Measurements from ENCODE around the gene OR2AT4. TPM values are rescaled to one million over a fixed set of nuclear protein-coding genes. Genes with fewer than 3 reads are reported as not detected.

Gene OR2AT4
- total RNA-seq, 1 donor from 2014 or later: not detected

DNA sequence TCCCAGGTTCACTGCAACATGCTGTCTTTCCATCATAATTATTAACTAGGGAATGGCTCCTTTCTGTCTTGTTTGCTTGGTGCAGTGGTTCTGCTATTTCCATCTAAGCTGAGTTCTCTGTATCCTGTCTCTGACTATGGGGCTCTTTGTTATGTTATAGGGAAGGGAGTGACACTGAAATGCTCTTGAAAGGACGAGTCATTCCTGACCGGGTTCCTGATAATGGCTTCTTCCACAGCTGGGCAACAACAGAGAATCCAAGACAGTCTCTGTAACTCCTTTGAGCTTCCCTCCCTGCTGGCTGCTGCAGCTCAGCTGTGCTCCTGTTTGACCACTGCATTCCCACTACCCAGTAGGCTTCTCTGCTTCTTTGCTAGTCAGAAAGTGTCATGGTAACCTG is 24.1 kb downstream of the OR2AT4 start:
- intact Hi-C loops (cut with micrococcal nuclease): no loop called here
- H3K9me3 ChIP-seq (replicated peaks): no peaks in the 10 kb centered on the region
- H3K4me1 ChIP-seq: no peaks in the 10 kb centered on the region
- H3K4me3 ChIP-seq: no peak overlapping the region
- peaks cover 66% of the 10 kb centered on the region for H3K27me3 ChIP-seq (ENCODE audit: low read depth)
- H3K36me3 ChIP-seq: no peaks in the 10 kb centered on the region
- no peak overlapping the region for H3K27ac ChIP-seq (replicated peaks)
- TF ChIP-seq, protein P1, sequence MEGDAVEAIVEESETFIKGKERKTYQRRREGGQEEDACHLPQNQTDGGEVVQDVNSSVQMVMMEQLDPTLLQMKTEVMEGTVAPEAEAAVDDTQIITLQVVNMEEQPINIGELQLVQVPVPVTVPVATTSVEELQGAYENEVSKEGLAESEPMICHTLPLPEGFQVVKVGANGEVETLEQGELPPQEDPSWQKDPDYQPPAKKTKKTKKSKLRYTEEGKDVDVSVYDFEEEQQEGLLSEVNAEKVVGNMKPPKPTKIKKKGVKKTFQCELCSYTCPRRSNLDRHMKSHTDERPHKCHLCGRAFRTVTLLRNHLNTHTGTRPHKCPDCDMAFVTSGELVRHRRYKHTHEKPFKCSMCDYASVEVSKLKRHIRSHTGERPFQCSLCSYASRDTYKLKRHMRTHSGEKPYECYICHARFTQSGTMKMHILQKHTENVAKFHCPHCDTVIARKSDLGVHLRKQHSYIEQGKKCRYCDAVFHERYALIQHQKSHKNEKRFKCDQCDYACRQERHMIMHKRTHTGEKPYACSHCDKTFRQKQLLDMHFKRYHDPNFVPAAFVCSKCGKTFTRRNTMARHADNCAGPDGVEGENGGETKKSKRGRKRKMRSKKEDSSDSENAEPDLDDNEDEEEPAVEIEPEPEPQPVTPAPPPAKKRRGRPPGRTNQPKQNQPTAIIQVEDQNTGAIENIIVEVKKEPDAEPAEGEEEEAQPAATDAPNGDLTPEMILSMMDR (IDR thresholded peaks at IDR 0.05; ENCODE audit: borderline replicate concordance): no peak
- DNase-seq: no peak

GRCh38 chr11:75069473-75069872 is 27.2 kb downstream of the OR2AT4 start:
- TF ChIP-seq, protein P1 (IDR thresholded peaks at IDR 0.05; ENCODE audit: borderline replicate concordance): no peak
- Histone ChIP-seq H3K36me3 (no peaks in the 10 kb centered on the region), H3K4me3 (no peak overlapping the region), H3K9me3 (replicated peaks) (no peaks in the 10 kb centered on the region), H3K27me3 (ENCODE audit: low read depth) (peaks cover 68% of the 10 kb centered on the region), H3K27ac (replicated peaks) (no peak overlapping the region), H3K4me1 (no peaks in the 10 kb centered on the region)
- no peak for DNase-seq
- intact Hi-C loops (cut with micrococcal nuclease): no loop called here

DNA sequence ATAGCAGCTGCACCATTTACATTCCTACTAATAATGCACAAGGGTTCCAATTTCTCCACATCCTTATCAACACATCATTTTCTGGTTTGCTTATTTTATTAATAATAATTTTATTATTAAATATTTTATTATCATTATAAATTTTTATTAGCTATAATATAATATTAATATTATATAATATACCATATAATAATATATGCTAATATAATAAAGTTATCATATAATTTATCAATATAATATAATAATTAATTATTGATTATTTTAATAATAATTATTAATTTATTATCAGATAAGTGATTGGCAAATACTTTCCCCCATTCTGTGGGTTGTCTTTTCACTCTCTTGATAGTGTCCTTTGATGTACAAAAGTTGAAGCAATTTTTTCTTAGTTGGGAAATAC is 27.7 kb downstream of the OR2AT4 start:
- H3K27ac ChIP-seq (replicated peaks): no peak overlapping the region
- no peaks in the 10 kb centered on the region for H3K4me1 ChIP-seq
- TF ChIP-seq, protein P1 (IDR thresholded peaks at IDR 0.05; ENCODE audit: borderline replicate concordance): no peak
- DNase-seq: no peak
- H3K27me3 ChIP-seq (ENCODE audit: low read depth): peaks cover 66% of the 10 kb centered on the region
- intact Hi-C loops (cut with micrococcal nuclease): no loop called here
- H3K36me3 ChIP-seq: no peaks in the 10 kb centered on the region
- no peak overlapping the region for H3K4me3 ChIP-seq
- no peaks in the 10 kb centered on the region for H3K9me3 ChIP-seq (replicated peaks)

GRCh38 chr11:75068559-75068958 is 28.1 kb downstream of the OR2AT4 start:
- no peak overlapping the region for H3K27ac ChIP-seq (replicated peaks)
- DNase-seq: no peak
- no peaks in the 10 kb centered on the region for H3K9me3 ChIP-seq (replicated peaks)
- H3K36me3 ChIP-seq: no peaks in the 10 kb centered on the region
- TF ChIP-seq, protein P1 (IDR thresholded peaks at IDR 0.05; ENCODE audit: borderline replicate concordance): no peak
- H3K4me1 ChIP-seq: no peaks in the 10 kb centered on the region
- no peak overlapping the region for H3K4me3 ChIP-seq
- intact Hi-C loops (cut with micrococcal nuclease): no loop called here
- peaks cover 61% of the 10 kb centered on the region for H3K27me3 ChIP-seq (ENCODE audit: low read depth)

DNA sequence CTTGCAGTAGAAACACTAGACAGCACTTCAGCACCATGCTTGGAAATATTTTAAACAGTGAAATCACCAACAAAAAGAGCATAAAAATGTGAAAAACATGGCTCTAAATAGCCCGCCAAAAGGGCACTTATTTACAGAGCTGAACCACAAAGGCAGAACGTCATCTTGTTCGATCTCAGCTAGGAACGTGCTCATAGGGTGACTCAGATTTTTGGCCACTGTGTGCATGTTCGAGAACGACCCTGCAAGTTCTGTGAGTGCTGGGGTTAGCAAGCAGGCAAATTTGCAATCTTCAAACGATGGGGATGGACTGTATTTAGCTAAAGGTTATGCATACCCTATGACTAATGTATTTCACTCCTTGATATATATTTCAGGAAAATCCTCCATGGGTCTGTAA is 30.6 kb downstream of the OR2AT4 start:
- intact Hi-C loops (cut with micrococcal nuclease): no loop called here

More for the DNA sequence above, 30.6 kb downstream of the OR2AT4 start:
- H3K27ac ChIP-seq (replicated peaks): no peak overlapping the region
- TF ChIP-seq, protein P1 (IDR thresholded peaks at IDR 0.05; ENCODE audit: borderline replicate concordance): no peak
- H3K4me3 ChIP-seq: no peak overlapping the region
- no peaks in the 10 kb centered on the region for H3K4me1 ChIP-seq
- no peak for DNase-seq
- no peaks in the 10 kb centered on the region for H3K9me3 ChIP-seq (replicated peaks)
- H3K27me3 ChIP-seq (ENCODE audit: low read depth): peaks cover 48% of the 10 kb centered on the region
- no peaks in the 10 kb centered on the region for H3K36me3 ChIP-seq
